Natural killer cell (primary cell): Measurements from ENCODE around the gene ZFHX3. TPM values are rescaled to one million over a fixed set of nuclear protein-coding genes. Genes with fewer than 3 reads are reported as not detected.

Source experiments
- ATAC-seq, 3 donors: fragments of 150-1000 bp in 2 of 3; fragments of 200-7000 bp in 1 of 3; cut with Tn5 transposase; 1 replicate in 1 of 3; 2 replicates in 2 of 3; pipeline ENCODE4 v1.10.0; 2021; ENCODE audit warnings: mild to moderate bottlenecking in 2 of 3, moderate library complexity in 2 of 3
- DNase-seq, 2 donors: peaks; one replicate each; pipeline versions ENCODE4 v3.0.0 to v3.0.0-alpha.2; 2013 to 2021; ENCODE audit warnings: mixed read lengths in 1 of 2
- H3K27ac ChIP-seq: one replicate; pipeline ENCODE4 v1.5.1; 2013; ENCODE audit warnings: mild to moderate bottlenecking, low read length
- H3K27me3 ChIP-seq: one replicate; pipeline ENCODE4 v1.6.1; 2013; ENCODE audit warnings: low read length; ENCODE audit not compliant: control insufficient read depth, insufficient read depth
- H3K36me3 ChIP-seq: one replicate; pipeline ENCODE4 v1.6.1; 2013; ENCODE audit warnings: low read length; ENCODE audit not compliant: control insufficient read depth, insufficient read depth
- H3K4me1 ChIP-seq: one replicate; pipeline ENCODE4 v1.6.1; 2013; ENCODE audit warnings: low read length; ENCODE audit not compliant: control insufficient read depth, insufficient read depth
- H3K4me3 ChIP-seq: one replicate; pipeline ENCODE4 v1.5.1; 2013; ENCODE audit warnings: low read length
- H3K9me3 ChIP-seq: one replicate; pipeline ENCODE4 v1.6.1; 2013; ENCODE audit warnings: low read length; ENCODE audit not compliant: control insufficient read depth, insufficient read depth
- H3K27ac Mint-ChIP-seq, 2 donors: one replicate each; pipeline ENCODE4 v1.8.0; 2022; ENCODE audit warnings: mild to moderate bottlenecking in 2 of 2, mixed read lengths in 2 of 2, moderate library complexity in 1 of 2
- H3K27me3 Mint-ChIP-seq, 2 donors: one replicate each; pipeline ENCODE4 v1.8.0; 2022; ENCODE audit warnings: low read depth in 2 of 2, mixed read lengths in 2 of 2
- H3K36me3 Mint-ChIP-seq: one replicate; pipeline ENCODE4 v1.8.0; 2022; ENCODE audit warnings: mixed read lengths
- H3K4me1 Mint-ChIP-seq, 2 donors: one replicate each; pipeline ENCODE4 v1.8.0; 2022; ENCODE audit warnings: mixed read lengths in 2 of 2
- H3K4me3 Mint-ChIP-seq: one replicate; pipeline ENCODE4 v1.8.0; 2022; ENCODE audit warnings: mild to moderate bottlenecking, moderate library complexity, mixed read lengths
- H3K9me3 Mint-ChIP-seq, 2 donors: one replicate each; pipeline ENCODE4 v1.8.0; 2022; ENCODE audit warnings: mixed read lengths in 2 of 2
- CTCF ChIP-seq: fragments of 200-600 bp; IDR thresholded peaks from one replicate; pipeline ENCODE4 v1.8.0; 2022; ENCODE audit warnings: antibody characterized with exemption
- WGBS: methylation state at CpG from one replicate; pipeline ENCODE4 v1.1.7; 2013; ENCODE audit warnings: missing lambda C conversion rate; ENCODE audit not compliant: insufficient coverage; 5-methylcytosine and 5-hydroxymethylcytosine counted together
- intact Hi-C: fragments of 100-400 bp; cut with micrococcal nuclease; formaldehyde crosslinking; loops from one replicate; pipeline ENCODE4 v1.14.2; 2022
- total RNA-seq, 4 donors: library from RNA; stranded (reverse); fragments of 120-200 nt in 1 of 4; gene quantifications; one replicate each; pipeline versions ENCODE4 v1.2.3 to v1.2.4, GENCODE V29; 2013 to 2022

Gene ZFHX3
- total RNA-seq, 3 donors from 2014 or later (not counting 1 experiment from before 2014, with no cell fraction given), result 5.8 to 7.8 (median 7.5) TPM

DNA sequence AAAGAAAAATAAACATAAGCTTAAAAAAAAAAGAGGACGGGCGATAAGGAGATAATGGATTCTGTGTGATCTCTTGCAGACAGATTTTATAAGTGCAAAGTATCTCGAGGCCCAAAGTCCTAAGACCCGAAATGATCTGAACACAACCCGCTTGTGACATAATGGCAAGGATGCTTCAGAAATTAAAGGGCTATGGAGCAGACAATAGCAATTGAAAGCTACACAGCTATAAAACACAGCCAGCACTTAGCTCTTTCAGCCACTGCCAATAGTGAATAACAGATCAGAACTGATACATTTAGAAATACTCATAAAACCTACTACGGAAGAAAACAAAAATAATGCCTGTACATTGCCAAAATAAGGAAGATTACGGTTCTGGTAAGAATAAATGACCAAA lies 117.5 kb downstream of the ZFHX3 start:
- H3K4me1 Mint-ChIP-seq, result peaks cover 23 to 26% of the 10 kb centered on the region in 2 donors
- H3K36me3 Mint-ChIP-seq, result no peaks in the 10 kb centered on the region
- intact Hi-C loops, result no loop called here
- no peak overlapping the region for H3K27ac Mint-ChIP-seq
- DNase-seq, result no peak
- Histone ChIP-seq H3K27me3 (no peaks in the 10 kb centered on the region), H3K4me1 (no peaks in the 10 kb centered on the region), H3K9me3 (no peaks in the 10 kb centered on the region), H3K36me3 (no peaks in the 10 kb centered on the region), H3K4me3 (no peak overlapping the region), H3K27ac (no peak overlapping the region)
- no peak for TF ChIP-seq CTCF
- ATAC-seq, result no peak
- no peaks in the 10 kb centered on the region for H3K9me3 Mint-ChIP-seq
- H3K27me3 Mint-ChIP-seq, result no peaks in the 10 kb centered on the region
- no peak overlapping the region for H3K4me3 Mint-ChIP-seq
- 96% methylated on average over 6 of the region's 7 CpGs for WGBS

- Histone ChIP-seq H3K4me1 (no peaks in the 10 kb centered on the region), H3K27me3 (no peaks in the 10 kb centered on the region), H3K36me3 (no peaks in the 10 kb centered on the region), H3K9me3 (no peaks in the 10 kb centered on the region), H3K27ac (no peak overlapping the region), H3K4me3 (no peak overlapping the region)
- Mint-ChIP-seq H3K36me3 (no peaks in the 10 kb centered on the region), H3K9me3 (no peaks in the 10 kb centered on the region), H3K27ac (no peak overlapping the region), H3K27me3 (no peaks in the 10 kb centered on the region), H3K4me1 (peaks cover 18 to 24% of the 10 kb centered on the region in 2 donors), H3K4me3 (no peak overlapping the region)
- DNase-seq (no peak), ATAC-seq (no peak)
- intact Hi-C loops, result no loop called here
- TF ChIP-seq CTCF, result no peak
- WGBS, result 97% methylated on average over 10 of the region's 11 CpGs
These were observed 119.6 kb downstream of the ZFHX3 start for GRCh38 chr16:72928090-72928981.

- no peak overlapping the region for H3K4me3 ChIP-seq
- DNase-seq (no peak), ATAC-seq (no peak)
- no peaks in the 10 kb centered on the region for H3K9me3 ChIP-seq
- H3K9me3 Mint-ChIP-seq, result no peaks in the 10 kb centered on the region
- WGBS, result 84% methylated on average over 24 of the region's 26 CpGs
- no peak overlapping the region for H3K27ac ChIP-seq
- intact Hi-C loops, result no loop called here
- H3K27me3 Mint-ChIP-seq, result no peaks in the 10 kb centered on the region
- H3K36me3 Mint-ChIP-seq, result no peaks in the 10 kb centered on the region
- H3K4me3 Mint-ChIP-seq, result no peak overlapping the region
- H3K36me3 ChIP-seq, result no peaks in the 10 kb centered on the region
- H3K27me3 ChIP-seq, result no peaks in the 10 kb centered on the region
- H3K4me1 ChIP-seq, result no peaks in the 10 kb centered on the region
- no peak for TF ChIP-seq CTCF
- peaks cover 17 to 19% of the 10 kb centered on the region in 2 donors for H3K4me1 Mint-ChIP-seq
- no peak overlapping the region for H3K27ac Mint-ChIP-seq
These were observed 120.5 kb downstream of the ZFHX3 start for GRCh38 chr16:72927199-72928089.
